ENCODE measurements around the gene BDP1. TPM values are rescaled to one million over a fixed set of nuclear protein-coding genes. Genes with fewer than 3 reads are reported as not detected.
"Not testable (repeated sequence)": the region's sequence is repeated elsewhere in the genome, so short reads cannot be mapped to it uniquely, and the experiment has no call there.

The BDP1 gene
- total and polyA plus RNA-seq, 2 of the 4 experiments (the other 2 are of a cell fraction) = 5.8 to 14.0 TPM

- not testable (repeated sequence) for H3K9ac ChIP-seq (ENCODE audit: low read depth, low read length)
Measured at GRCh38 chr5:71575588-71575987, 120.1 kb downstream of the BDP1 start.

More at GRCh38 chr5:71575588-71575987, 120.1 kb downstream of the BDP1 start:
- H2AK9ac ChIP-seq (replicated peaks; ENCODE audit: low read depth, low read length, poor library complexity); H2BK120ac ChIP-seq (ENCODE audit: low read depth, low read length); H3K9me1 ChIP-seq (ENCODE audit: insufficient read depth, low read length); BruUV-seq (replicated peaks); H3K4ac ChIP-seq (ENCODE audit: low read depth, low read length); H3K4me2 ChIP-seq (ENCODE audit: low read depth, low read length); H3K36me3 ChIP-seq (ENCODE audit: control insufficient read depth, insufficient read depth, low read length); H2AK5ac ChIP-seq (ENCODE audit: low read depth, low read length); H3K23ac ChIP-seq (ENCODE audit: low read depth, low read length); H3K56ac ChIP-seq (ENCODE audit: extremely low read depth, insufficient read depth, low read length); dilution Hi-C loops (cut with HindIII; ENCODE audit: low sequenced_read_pairs, unreplicated experiment); H2AFZ ChIP-seq (replicated peaks; ENCODE audit: low read length, poor library complexity); DNase-seq; H4K91ac ChIP-seq (ENCODE audit: insufficient read depth, low read depth, low read length); POLR2A ChIA-PET (ENCODE audit: unreplicated experiment); H4K20me1 ChIP-seq (ENCODE audit: insufficient read depth, low read length); CTCF ChIA-PET; ATAC-seq (ENCODE audit: low read depth); H2BK5ac ChIP-seq (ENCODE audit: low read depth, low read length, poor library complexity, severe bottlenecking); H3K27me3 ChIP-seq (ENCODE audit: control insufficient read depth, insufficient read depth, low read length); H3K27ac ChIP-seq (ENCODE audit: insufficient read depth, low read length); intact Hi-C loops (cut with micrococcal nuclease); H4K5ac ChIP-seq (ENCODE audit: low read depth, low read length); H3K4me3 ChIP-seq (ENCODE audit: insufficient read depth, low read depth, low read length); H3K79me1 ChIP-seq (ENCODE audit: low read depth in 1 of 2, low read length in 2 of 2); H3K18ac ChIP-seq (ENCODE audit: low read depth, low read length); H3K9me3 ChIP-seq (ENCODE audit: control insufficient read depth, insufficient read depth, low read length); H3K14ac ChIP-seq (replicated peaks; ENCODE audit: low read depth, low read length); H2BK15ac ChIP-seq (ENCODE audit: low read depth, low read length); H3K4me1 ChIP-seq (ENCODE audit: control insufficient read depth, insufficient read depth, low read length); H2BK20ac ChIP-seq (ENCODE audit: low read depth, low read length); H4K8ac ChIP-seq (ENCODE audit: low read depth in 2 of 2, low read length in 2 of 2): not testable (repeated sequence)
- no CpG with 5 or more reads among the region's 4 CpGs for WGBS, 2 experiments (ENCODE audit: extremely low coverage in 2 of 2, insufficient read length in 1 of 2)
- in situ Hi-C loops (cut with MboI; ENCODE audit: low sequenced_read_pairs) = loop anchor here (25.0 kb wide), 1 partner anchor 737 kb away; the partner anchor contains the start of genes MRPS27 and PTCD2

Data from IMR-90 (cell line).